GM19395 (cell line): ENCODE results near the gene VAV2.
A peak's percentile ranks its signal among the peaks of the same experiment; 100 is the strongest.

Experiments used
- ATAC-seq: cut with Tn5 transposase; IDR thresholded peaks from one replicate; pipeline ENCODE4 v1.9.1; 2021; ENCODE audit warnings: mild to moderate bottlenecking, moderate library complexity; ENCODE audit not compliant: unreplicated experiment

VAV2 gene

DNA sequence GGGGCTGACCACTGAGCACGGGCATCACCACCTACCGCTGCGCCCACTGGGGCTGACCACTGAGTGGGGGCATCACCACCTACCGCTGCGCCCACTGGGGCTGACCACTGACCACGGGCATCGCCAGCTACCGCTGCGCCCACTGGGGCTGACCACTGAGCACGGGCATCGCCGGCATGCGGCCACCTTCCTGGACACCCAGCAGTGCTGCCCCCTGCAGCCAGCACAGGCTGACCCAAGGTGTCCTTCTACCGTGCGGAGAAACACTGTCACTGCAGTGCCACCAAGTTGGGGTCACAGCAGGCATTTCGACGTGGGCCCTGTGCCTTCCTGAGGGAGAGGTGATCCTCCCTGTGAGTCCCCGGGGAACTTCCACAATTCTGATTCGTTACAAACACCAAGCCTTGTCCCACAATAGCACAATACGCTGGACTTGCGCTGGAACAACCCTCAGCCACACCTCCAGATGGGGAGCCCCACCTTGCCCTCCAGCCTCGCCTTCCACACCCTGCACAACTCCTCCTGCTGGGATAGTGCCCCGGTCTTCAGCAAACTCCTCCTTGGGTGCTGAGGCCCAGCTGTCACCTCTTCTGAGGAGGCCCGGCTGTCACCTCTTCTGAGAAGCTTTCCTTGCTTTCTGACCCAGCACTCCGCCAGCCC lies 163.7 kb downstream of the VAV2 start:
- ATAC-seq = no peak

DNA sequence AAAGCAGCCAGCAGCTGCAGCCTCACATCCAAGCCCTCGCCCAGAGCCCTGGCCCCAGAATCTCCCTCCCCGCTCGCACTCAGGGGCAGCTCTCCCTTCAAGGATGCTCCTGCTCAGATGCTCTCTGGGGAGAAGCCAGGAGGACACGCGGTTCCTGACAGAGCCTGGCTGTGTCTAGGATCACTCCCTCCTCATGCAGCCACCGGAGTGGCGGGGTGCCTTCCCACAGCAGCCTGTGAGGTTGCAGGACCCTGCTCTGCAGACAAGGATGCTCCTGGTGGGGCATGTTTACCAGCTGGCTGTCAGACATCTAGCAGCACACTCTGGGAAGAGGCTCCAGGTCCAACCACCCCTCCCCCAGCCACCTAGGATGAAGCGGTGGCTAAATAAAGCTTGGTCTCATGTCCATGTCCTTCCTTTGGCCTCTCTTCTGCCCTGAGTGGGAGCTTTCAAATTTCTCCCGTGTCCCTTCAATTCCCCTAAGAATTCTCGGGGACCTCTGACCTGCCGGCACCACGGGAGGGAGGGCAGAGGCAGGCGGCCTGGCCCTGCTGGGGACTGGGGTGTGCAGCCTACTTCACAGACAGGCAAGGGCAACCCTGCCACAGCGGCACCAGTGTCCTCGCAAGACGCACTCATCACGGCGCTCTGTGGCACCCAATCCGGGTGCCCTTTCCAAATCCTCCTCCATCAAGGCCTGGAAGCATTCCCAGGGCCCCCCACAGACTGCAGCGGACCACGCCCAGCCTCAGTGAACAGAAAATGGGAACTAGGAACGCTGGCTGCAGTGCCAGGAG lies 165.6 kb downstream of the VAV2 start:
- no peak for ATAC-seq

DNA sequence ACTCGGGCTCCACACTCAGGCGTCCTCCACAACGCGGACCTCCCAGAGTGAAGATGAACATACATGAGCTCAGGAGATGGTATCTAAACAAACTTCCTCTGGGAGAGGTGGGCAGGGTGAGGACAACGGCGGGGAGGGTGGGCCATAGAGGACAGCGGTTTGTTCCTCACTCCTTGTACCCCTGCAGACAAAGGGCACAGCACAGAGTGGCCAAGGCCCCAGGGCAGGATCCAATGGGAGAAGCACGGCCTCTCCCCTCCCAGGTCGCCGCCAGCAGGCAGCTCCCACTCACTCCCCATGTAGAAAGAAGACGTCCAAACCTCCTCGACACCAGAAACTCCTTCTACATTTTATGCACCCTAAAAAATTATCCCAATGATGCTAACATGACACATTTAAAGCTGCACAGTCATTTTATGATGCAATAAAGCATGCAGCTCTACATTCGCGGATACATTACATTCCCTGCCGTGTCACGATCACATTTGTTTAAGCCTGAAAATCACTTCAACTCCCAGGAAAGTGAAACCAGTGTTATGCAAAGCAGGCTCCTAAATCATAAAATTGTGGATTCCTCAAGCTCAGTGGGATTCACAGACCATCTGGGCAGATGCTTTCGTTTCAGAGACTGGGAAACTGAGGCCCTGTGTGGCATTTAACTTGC lies 166.4 kb downstream of the VAV2 start:
- no peak for ATAC-seq

DNA sequence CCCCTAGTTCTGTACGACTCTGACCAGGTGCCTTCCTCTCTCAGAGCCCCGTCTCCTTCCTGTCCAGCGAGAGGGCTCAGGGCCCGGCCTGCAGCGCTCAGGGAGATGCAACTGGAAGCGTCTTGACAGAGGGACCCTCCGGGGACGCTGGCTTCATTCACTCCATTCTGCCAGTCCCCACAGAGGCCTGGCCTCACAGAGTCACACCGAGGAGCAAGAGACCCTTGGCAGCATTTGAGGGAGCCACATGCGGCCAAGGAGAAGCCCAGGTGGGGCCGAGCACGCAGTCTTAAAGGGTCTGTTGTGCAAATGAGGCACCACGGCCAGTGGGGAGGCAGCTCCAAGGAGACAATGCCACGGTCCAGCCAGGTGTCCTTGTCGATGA lies 167.3 kb downstream of the VAV2 start:
- ATAC-seq = no peak

DNA sequence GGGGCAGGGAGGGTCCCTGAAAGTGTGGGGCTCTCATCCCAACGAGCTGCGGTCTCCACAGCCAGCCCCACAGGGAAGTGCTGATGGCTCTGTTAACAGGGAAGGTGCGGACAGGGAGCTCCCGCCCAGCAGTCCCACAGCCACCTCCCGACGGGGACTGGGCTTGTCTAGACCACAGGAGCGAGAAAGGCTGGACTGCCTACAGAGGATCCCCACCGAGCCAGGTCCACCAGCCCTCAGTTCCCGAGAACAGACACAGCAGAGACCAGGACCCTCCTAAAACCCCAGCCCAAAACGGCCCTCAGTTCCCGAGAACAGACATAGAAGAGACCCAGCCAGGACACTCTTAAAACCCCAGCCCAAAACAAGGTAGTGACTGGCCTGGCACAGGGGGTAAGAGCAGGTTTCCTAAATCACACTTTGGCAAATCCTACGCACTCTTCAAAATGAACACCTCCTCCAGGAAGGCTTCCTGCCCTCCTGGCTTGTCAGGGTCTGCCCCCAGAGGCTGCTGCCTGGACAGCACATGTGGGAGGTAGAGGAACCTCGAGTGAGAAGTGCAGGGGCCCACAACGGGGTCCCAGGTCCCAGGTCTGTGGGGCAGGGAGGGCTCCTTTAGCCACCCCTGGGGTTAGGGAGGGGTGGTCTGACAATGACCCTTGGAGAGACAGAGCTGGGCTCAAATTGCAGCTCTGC lies 167.9 kb downstream of the VAV2 start:
- ATAC-seq = no peak

DNA sequence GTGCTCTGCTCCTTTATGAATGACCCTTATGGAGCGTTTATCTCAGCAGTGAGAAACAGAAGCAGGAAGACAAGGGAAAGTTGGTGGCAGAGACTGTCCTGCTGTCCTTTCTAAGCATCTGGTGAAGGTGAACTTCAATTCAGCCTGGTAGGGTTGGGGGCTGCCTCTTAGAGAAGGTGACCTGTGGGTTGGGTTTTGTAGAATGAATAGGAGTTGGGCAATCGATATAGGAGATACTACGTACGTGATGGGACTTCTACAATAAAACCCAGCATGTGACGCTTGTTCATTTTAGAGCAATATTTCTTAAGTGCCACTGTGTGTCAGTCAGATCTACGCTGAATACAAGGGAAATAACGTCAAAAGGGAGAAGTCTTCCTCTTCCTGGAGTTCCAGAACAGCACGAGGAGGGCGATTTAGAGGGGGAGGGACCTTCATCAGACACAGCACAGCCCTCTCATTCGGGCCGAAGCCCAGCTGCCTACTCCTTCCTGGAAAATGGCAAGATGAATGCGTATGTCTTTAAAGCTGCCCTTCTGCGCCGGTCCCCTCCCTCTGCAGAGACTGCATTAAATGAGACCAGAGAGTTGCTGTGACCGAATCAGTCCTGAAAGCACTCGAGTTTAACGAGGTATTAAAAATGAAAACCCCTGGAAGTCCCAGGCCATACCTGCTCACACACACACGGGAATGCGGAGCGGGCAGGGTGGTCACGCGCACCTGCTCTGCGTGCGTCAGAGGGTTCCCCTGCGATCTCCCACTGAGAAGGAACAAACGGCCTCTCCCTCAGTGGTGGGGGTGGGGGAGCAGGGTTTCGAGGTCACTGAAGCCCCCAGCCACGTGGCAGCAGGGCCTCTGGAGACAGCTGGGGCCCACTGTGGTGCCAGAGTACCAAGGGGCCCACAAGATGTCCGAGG lies 168.7 kb downstream of the VAV2 start:
- ATAC-seq = peak; percentile 52

DNA sequence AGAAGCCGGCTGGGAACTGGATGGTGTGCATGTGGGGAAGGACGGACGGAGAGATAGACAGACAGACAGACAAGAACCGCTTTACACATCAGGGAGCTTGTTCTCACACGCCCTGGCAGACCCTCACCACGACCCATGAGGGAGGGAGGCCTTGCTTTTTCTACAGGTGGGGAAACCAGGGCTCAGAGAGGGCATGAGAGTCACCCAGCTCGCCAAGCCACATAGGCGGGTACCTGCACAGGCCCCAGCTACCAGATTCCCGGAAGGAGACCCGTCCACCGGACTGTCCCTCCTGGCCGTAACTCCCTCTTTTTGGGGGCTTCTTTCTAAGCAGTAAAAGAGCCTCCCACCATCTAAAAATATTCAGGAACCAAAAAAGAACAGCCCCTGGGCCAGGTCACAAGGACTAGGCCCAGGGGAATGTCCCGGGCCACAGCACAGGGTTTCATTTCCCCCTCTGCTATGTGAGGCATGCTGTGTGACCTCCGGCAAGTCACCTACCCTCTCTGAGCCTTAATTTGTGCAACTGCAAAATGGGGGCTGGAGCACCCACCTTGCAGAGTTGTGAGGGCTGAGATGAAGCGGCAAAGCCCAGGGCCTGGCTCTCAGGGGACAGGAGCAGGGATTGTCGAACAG lies 169.6 kb downstream of the VAV2 start:
- ATAC-seq = no peak

DNA sequence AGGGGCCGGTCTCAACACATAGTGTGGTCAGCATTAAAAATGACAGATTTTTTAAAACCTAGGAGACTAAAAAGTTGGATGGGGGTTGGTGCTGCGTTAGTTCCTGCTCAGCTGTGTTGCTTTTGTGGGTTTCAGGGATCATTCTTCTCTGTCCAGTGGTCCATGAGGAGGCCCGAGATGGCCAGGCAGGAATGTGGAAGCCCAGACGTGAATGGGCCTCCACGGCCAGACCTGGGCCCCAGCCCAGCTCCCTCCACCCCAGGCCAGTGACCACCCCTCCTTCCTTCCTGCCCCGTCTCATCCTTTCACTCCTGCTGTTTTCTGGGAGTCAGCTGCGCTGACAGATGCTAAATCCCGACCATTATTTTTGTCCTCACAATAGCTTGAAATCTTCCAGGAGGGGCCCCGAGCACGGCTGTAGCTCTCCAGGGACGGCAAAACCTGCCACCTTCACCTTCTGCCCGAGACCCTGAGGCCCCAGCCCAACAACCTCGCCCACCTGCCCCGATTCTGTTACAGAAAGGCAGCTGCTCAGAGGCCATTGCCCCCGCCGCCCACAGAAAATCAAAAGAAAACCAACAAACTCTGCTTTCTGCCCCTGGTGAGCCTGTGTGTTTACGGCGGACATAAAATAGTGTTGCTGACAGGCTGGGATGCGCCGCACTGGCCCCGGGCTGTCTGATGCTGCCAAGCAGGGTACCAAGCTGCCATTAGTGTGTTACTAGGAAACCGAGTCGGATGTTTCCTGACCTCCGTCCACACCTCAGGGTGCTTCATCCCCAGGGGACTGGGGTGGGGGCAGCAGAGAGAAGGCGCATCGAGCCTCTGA lies 170.3 kb downstream of the VAV2 start:
- ATAC-seq = no peak

DNA sequence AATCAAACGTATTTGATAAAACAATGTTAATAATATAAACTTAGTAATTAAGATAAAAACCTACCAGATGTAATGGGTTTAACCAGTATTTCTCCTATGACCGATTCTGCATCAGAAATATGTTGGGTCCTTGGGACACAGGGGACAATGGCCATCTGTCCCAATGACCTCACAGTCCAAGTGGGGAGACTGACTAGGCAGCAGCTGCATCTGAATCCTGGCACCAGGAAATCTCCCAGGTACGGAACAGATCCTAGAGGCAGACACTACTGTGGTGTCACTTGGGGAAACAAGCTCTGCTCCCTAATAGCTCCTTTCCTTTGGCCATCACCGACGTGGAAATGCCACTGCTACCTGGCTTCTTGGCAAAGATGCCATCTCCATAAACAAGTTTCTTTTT lies 172.2 kb downstream of the VAV2 start:
- no peak for ATAC-seq

DNA sequence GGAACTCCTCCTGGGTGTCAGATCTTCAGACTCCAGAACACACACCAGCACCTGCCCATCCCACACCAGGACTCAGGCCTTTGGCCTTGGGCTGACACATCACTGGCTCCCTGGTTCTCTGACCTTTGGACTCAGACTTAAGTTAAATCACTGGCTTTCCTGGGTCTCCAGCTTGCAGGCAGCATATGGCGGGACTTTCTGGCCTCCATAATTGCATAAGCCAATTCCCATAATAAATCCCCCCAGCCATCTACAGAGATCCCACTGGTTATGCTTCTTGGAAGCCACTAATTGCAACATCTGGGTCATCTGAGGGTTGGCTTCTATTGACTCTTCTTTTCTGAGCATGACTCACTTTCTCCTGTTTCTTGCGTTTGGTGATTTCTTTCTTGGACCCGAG lies 173.7 kb downstream of the VAV2 start:
- ATAC-seq = no peak

DNA sequence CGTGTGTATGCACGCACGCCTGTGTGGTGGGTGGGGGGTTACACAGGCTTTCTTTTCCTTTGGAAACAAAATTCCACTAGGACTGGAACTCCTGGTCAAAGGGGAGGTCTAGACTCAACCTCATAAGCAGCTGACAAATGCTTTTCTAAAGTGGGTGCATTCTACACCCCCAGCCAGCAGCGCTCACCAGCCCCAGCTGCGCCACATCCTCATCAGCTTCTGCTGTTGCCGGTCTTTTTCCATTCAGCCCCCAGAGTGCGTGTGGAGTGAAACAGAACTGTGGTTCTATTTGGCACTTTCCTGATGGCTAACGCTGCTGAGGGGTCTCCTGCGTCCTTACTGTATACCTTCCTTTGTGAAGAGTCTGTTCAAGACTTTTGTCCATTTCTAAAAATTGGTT lies 176.3 kb downstream of the VAV2 start:
- ATAC-seq = no peak

DNA sequence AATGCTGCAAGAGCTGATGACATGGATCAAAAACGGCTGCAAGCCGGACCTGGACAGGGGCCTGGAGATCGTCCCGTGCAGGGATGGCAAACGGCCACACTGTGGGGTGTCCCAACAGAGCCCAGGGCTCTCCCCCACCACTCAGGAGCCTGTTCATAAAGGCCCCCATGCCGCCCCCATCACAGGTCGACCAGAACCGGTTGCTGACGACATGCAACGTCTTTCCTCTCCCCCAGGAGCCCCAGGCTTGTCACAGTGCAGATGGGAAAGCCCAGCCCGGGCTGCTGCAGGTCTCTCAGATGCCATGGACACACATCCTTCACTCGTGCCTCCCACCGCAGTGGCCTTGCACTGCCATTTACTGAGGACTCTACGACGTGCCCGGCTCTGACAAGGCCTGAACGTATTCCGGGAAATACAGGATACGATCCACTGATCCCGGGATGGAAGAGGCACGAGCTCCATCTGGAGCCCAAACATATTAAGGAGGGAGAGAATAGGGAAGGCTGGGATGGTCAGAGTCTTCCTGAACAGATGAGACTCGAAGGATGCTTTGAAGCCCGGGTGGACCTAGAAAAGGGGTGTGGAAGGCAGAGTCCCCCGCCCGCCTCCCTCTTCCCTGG lies 177.4 kb downstream of the VAV2 start:
- ATAC-seq = no peak

DNA sequence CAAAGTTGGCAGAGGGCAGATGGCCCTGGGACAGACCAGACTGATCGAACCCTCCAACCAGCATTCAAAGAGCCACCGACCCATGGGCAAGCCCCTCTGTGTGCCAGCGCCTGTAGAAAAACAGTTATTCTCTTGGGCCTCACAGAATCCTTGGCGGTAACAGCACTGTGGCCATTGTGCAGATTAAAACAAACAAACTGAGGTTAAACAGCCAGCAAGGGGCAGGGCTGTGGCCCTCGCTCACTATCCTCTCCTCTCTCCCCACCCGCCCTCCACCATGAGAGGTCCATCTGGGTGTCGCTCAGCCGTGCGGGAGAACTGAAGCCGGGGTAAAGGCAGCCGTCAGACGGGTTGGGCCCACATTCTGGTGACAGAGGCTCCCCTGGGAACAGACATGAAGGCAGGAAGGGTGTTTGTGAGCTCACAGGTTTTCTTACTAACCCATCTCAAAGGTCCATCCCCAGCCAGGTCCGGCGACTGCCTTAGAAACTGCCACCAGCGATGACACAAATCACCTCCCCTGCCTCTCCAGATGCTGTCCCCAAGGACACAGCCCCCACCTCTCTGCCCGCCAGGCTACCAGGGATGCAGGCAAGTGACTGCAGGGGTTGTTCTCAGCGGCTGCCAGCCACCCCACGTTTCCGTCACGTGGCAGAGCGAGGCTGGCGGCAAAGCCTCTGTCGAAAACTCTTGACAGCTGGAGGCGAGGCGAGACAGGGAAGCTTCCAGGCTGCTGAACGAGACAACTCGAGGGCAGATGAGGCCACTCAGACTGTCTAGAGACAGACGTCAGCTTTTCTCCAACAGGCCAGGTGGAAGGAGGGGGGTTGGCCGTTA lies 178.2 kb downstream of the VAV2 start:
- ATAC-seq = no peak

DNA sequence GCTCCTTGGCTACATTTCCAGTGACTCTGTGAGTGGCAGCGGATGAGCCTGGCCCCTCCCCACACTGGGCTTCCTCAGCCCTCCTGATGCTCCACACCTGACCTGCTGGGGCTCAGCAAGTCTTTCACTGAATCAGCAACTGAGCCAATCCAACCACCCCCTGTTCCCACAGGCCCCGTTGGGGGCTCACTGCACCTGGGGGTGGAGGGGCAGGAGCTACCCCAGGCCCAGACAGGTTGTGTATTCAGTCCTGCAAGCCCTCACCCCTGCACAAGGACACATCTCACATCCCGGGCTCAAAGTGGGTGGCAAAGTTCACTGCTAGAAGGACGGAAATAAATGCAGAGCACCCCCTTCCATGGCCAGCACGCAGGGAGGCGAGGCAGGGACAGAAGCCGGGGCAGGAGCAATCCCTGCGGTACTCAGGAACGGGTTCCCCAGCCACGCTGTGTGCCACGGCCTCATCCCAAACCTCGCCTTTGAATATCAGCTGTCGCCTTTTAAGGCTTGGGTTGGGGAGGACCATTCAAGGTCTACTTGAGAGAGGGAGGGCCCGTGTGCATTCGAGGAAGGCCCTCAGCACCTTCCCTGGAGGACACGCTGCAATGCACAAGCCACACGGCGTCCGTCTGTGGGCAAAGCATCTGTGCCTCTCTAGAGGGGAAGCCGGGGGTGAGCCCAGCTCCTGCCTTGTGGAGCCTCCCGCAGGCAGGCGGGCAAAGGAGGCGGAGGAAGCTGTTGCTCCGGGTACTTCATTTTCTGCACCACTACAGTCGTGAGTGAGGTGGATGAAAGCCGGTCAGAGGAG lies 179.0 kb downstream of the VAV2 start:
- ATAC-seq = no peak

DNA sequence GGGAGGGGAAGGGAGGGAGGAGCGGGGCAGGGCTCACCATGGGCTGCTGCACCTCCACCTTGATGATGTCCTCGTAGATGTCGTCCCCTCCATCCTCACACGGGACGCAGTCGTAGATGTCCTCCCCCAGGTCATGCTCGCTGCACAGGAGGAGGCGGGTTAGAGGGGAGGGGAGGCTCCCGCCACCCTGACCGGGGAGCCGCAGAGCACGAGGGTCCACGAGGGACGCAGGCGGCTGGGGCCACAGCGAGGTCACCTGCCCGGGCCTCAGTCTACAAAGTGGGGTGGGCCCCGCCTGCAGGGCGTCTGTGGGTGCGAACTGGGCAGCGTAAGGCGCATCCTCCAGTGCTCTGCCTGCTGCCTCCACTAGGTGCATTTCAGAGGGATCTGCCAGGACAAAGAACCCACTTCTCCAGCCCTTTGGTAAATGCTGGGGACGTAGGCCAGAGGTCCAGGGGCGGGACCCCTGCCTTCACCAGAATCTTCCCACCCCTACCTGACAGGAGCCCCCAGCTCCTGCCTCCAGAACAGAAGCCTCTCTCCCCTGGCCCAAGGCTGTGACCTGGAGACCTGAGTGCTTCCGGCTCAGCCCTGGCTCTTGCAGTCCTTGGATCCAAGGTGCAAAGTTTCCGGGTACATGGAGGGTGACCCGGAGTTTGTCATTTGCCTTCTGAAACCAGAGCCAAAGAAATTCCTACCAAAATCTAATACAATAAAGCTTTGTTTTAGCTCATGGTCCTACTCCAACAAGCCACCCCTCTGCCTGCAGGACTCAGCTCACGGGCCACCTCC lies 179.9 kb downstream of the VAV2 start:
- no peak for ATAC-seq

DNA sequence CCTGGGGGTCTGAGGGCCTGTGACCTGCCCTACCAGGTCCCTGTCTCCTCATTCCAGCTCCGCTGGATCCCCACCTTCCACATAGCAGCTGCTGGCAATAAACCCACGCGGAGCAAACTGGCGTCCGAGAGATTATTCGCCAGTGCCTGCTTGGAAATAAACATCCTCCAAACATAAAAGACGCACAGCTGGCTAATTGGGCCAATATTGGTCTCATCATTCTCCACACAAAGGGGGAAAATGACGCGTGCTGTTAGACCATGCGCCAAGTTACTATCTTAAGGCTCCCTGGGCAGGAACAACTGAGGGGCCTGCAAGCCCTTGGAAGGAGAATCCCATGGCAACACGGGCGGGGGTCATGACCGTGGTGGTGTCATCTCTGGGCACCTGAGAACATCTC lies 180.7 kb downstream of the VAV2 start:
- ATAC-seq = no peak
